Bronchial epithelial cell (primary cell): ENCODE data around the gene MATN1. TPM values are rescaled to one million over a fixed set of nuclear protein-coding genes. Genes with fewer than 3 reads are reported as not detected.
A peak's percentile ranks its signal among the peaks of the same experiment; 100 is the strongest.

ENCODE experiments used
- DNase-seq: peaks from one replicate; pipeline ENCODE4 v3.0.0-alpha.2; 2010; ENCODE audit warnings: low read depth
- FAIRE-seq: peaks from 2 replicates; lab custom pipeline; 2011; peaks lifted over from hg19 to GRCh38; lab: Jason Lieb, UNC
- H3K27me3 ChIP-seq: 2 replicates; pipeline ENCODE4 v1.5.1; 2011; ENCODE audit warnings: low read length; ENCODE audit not compliant: control insufficient read depth, insufficient read depth
- H3K36me3 ChIP-seq: 2 replicates; pipeline ENCODE4 v1.5.1; 2011; ENCODE audit warnings: low read length; ENCODE audit not compliant: control insufficient read depth, insufficient read depth
- H3K4me3 ChIP-seq: 2 replicates; pipeline ENCODE4 v1.5.1; 2011; ENCODE audit warnings: mild to moderate bottlenecking, low read depth, low read length, control low read depth
- total RNA-seq: library from RNA; depleted of rRNA; stranded (reverse); fragments of >200 nt; gene quantifications from 2 replicates; pipeline ENCODE4 v1.2.1, GENCODE V29; 2014
- TF ChIP-seq, protein P1 (sequence below): IDR thresholded peaks from 2 replicates; pipeline ENCODE4 v1.5.1; 2011; ENCODE audit warnings: mild to moderate bottlenecking, moderate library complexity, low read length, control low read depth, inconsistent platforms; ENCODE audit not compliant: insufficient read depth, severe bottlenecking

The MATN1 gene
- total RNA-seq, 1 donor from 2014 or later = not detected

DNA sequence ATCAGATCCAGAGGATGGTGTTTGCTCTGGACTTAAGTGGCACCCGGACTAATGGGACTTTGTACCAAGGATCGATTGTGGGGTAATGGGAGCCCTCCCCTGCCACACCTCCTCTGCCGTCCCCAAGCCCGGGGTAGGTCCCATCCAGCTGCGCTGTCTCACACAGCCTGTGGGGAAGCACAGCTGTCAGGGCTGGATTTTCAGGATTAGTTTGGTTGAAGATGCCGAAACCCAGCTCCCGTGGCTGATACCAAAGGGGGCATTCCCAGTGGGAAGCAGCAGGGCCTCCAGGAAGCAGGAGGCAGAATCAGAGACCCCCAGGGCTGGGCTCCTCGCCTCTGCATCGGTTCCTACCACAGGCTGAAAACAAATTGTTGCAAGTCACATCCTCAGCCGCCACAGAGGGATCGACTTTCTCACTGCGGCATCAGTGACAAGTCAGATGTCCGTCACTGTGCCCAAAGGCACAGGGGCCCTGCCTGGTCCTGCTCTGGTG lies 59.7 kb downstream of the MATN1 start:
- DNase-seq (no peak), FAIRE-seq (no peak)
- Histone ChIP-seq H3K27me3 (no peaks in the 10 kb centered on the region), H3K36me3 (no peaks in the 10 kb centered on the region), H3K4me3 (no peak overlapping the region)
- TF ChIP-seq, protein P1, sequence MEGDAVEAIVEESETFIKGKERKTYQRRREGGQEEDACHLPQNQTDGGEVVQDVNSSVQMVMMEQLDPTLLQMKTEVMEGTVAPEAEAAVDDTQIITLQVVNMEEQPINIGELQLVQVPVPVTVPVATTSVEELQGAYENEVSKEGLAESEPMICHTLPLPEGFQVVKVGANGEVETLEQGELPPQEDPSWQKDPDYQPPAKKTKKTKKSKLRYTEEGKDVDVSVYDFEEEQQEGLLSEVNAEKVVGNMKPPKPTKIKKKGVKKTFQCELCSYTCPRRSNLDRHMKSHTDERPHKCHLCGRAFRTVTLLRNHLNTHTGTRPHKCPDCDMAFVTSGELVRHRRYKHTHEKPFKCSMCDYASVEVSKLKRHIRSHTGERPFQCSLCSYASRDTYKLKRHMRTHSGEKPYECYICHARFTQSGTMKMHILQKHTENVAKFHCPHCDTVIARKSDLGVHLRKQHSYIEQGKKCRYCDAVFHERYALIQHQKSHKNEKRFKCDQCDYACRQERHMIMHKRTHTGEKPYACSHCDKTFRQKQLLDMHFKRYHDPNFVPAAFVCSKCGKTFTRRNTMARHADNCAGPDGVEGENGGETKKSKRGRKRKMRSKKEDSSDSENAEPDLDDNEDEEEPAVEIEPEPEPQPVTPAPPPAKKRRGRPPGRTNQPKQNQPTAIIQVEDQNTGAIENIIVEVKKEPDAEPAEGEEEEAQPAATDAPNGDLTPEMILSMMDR = no peak

DNA sequence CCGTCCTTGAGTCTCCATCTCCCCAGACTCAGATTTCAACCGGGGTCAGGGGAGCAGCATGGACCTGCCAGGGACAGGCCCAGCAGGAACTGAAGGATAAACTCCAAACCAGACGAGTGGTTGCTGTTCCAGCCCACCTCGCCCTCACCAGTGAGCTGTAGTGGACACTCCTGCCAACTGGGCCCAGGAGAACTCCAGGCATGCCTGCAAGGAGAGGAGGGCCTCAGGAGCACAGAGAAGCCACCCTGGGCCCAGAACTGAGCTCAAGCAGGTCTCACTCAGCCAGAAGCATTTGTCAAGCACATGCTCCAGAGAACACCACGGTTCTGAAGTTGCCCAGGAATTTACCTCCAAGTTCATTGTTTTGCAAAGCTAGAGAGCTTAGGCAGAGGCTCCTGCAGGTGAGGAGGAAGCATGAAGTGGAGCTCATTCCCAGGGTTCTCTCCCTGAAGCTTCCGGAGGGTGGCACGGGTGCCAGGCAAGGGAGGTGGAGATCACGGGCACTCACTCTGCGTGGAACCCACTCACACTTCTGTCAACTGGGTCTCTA lies 61.0 kb downstream of the MATN1 start:
- Histone ChIP-seq H3K4me3 (no peak overlapping the region), H3K36me3 (no peaks in the 10 kb centered on the region), H3K27me3 (no peaks in the 10 kb centered on the region)
- no peak for DNase-seq
- TF ChIP-seq, protein P1 = no peak
- peak; percentile 95 for FAIRE-seq

DNA sequence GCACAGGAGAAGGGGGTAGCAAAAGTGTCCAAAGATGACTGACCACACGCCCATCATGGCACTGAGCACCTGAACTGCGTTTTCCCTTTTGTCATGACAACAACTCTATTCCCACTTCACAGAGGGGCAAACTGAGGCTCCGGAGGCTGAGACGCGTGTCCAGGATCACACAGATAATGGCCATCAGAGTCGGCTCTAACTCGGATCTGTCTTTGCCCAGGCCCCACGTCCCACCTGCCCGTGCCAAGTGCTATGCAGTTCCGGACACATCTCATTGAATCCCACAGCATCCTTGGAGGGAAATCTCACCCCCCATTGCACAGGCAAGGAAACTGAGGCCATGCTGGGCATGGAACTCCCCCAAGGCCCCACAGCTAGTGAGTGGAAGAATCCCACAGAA lies 62.1 kb downstream of the MATN1 start:
- Histone ChIP-seq H3K4me3 (no peak overlapping the region), H3K36me3 (no peaks in the 10 kb centered on the region), H3K27me3 (no peaks in the 10 kb centered on the region)
- no peak for FAIRE-seq
- TF ChIP-seq, protein P1 = no peak
- DNase-seq = no peak

Other genes with a start within 250 kb of the MATN1 start
- gene LAPTM5, start 34.2 kb upstream of the MATN1 start, total RNA-seq = under 0.01 TPM in 2 replicates
- gene SDC3, start 185.2 kb upstream of the MATN1 start, total RNA-seq = 2.4 and 4.7 TPM in 2 replicates